ENCODE results near the gene LLPH. TPM values are rescaled to one million over a fixed set of nuclear protein-coding genes. Genes with fewer than 3 reads are reported as not detected.

Gene LLPH
- total RNA-seq, 4 donors from 2014 or later: 5.0 to 17.5 (median 9.5) TPM

- no peak for ATAC-seq
- H3K4me1 ChIP-seq: peaks cover 0 to 6% (median 0%) of the 10 kb centered on the region in 3 donors
- no peak overlapping the region for H3K4me3 ChIP-seq
- peaks cover 0 to 49% of the 10 kb centered on the region in 2 donors for H3K36me3 ChIP-seq
- WGBS, 2 donors (ENCODE audit: low coverage in 1 of 2): 33 to 69% methylated on average over 1 of the region's 1 CpG
- no peak overlapping the region for H3K27ac ChIP-seq
- no peaks in the 10 kb centered on the region for H3K9me3 ChIP-seq
- TF ChIP-seq CTCF (IDR thresholded peaks at IDR 0.05): no peak
- no peak for TF ChIP-seq EP300 (IDR thresholded peaks at IDR 0.05)
- no peak for TF ChIP-seq POLR2AphosphoS5 (IDR thresholded peaks at IDR 0.05)
- TF ChIP-seq POLR2A (IDR thresholded peaks at IDR 0.05): no peak
- H3K27me3 ChIP-seq: no peaks in the 10 kb centered on the region
Observed at GRCh38 chr12:66120477-66120876, 10.1 kb downstream of the LLPH start.

- ATAC-seq: no peak
- Histone ChIP-seq H3K27me3 (no peaks in the 10 kb centered on the region), H3K36me3 (peaks cover 0 to 43% of the 10 kb centered on the region in 2 donors), H3K27ac (no peak overlapping the region), H3K4me1 (peaks cover 0 to 6% (median 0%) of the 10 kb centered on the region in 3 donors), H3K4me3 (no peak overlapping the region), H3K9me3 (no peaks in the 10 kb centered on the region)
- TF ChIP-seq CTCF (IDR thresholded peaks at IDR 0.05) (no peak), POLR2AphosphoS5 (IDR thresholded peaks at IDR 0.05) (no peak), POLR2A (IDR thresholded peaks at IDR 0.05) (no peak), EP300 (IDR thresholded peaks at IDR 0.05) (no peak)
- WGBS, 2 donors (ENCODE audit: low coverage in 1 of 2): 83 to 86% methylated on average over 1 of the region's 1 CpG
Observed at GRCh38 chr12:66119870-66120241, 10.7 kb downstream of the LLPH start.

- peaks cover 0 to 38% of the 10 kb centered on the region in 2 donors for H3K36me3 ChIP-seq
- TF ChIP-seq POLR2A (IDR thresholded peaks at IDR 0.05) (no peak), EP300 (IDR thresholded peaks at IDR 0.05) (no peak)
- H3K4me3 ChIP-seq: no peak overlapping the region
- 63 to 88% methylated on average over 1 to 2 of the region's 2 CpGs for WGBS, 2 donors (ENCODE audit: low coverage in 1 of 2)
- ATAC-seq: no peak
- H3K27me3 ChIP-seq: no peaks in the 10 kb centered on the region
- H3K27ac ChIP-seq: no peak overlapping the region
- no peaks in the 10 kb centered on the region for H3K9me3 ChIP-seq
- peaks cover 0 to 6% (median 0%) of the 10 kb centered on the region in 3 donors for H3K4me1 ChIP-seq
Observed at GRCh38 chr12:66119229-66119869, 11.2 kb downstream of the LLPH start.

- Histone ChIP-seq H3K4me1 (peaks cover 0 to 6% (median 0%) of the 10 kb centered on the region in 3 donors), H3K36me3 (peaks cover 0 to 28% of the 10 kb centered on the region in 2 donors), H3K4me3 (no peak overlapping the region), H3K27ac (no peak overlapping the region), H3K9me3 (no peaks in the 10 kb centered on the region), H3K27me3 (no peaks in the 10 kb centered on the region)
- no peak for ATAC-seq
- WGBS, 2 donors (ENCODE audit: low coverage in 1 of 2): 89 to 93% methylated on average over 7 to 9 of the region's 9 CpGs
- TF ChIP-seq POLR2AphosphoS5 (IDR thresholded peaks at IDR 0.05) (no peak), EP300 (IDR thresholded peaks at IDR 0.05) (no peak), CTCF (IDR thresholded peaks at IDR 0.05) (no peak), POLR2A (IDR thresholded peaks at IDR 0.05) (no peak)
Observed at GRCh38 chr12:66118240-66118891, 12.2 kb downstream of the LLPH start.

GRCh38 chr12:66117242-66117641 lies 13.3 kb downstream of the LLPH start:
- WGBS, 2 donors (ENCODE audit: low coverage in 1 of 2): 75 to 83% methylated on average over 2 of the region's 2 CpGs
- no peak for ATAC-seq
- Histone ChIP-seq H3K36me3 (peaks cover 0 to 17% of the 10 kb centered on the region in 2 donors), H3K9me3 (no peaks in the 10 kb centered on the region), H3K4me1 (peaks cover 0 to 6% (median 0%) of the 10 kb centered on the region in 3 donors), H3K4me3 (no peak overlapping the region), H3K27me3 (no peaks in the 10 kb centered on the region), H3K27ac (no peak overlapping the region)
- TF ChIP-seq CTCF (IDR thresholded peaks at IDR 0.05): no peak
- no peak for TF ChIP-seq EP300 (IDR thresholded peaks at IDR 0.05)
- no peak for TF ChIP-seq POLR2AphosphoS5 (IDR thresholded peaks at IDR 0.05)
- TF ChIP-seq POLR2A (IDR thresholded peaks at IDR 0.05): no peak
